Cerebellar cortex (tissue), 1 donor: Measurements from ENCODE around the gene ATP6V1G3.
"Not testable (repeated sequence)": the region's sequence is repeated elsewhere in the genome, so short reads cannot be mapped to it uniquely, and the experiment has no call there.

Source experiments
- DNase-seq: peaks from one replicate; pipeline ENCODE4 v3.0.0-alpha.2; 2015; ENCODE audit warnings: low spot score

ATP6V1G3 gene

GRCh38 chr1:198496216-198497143, 44.0 kb downstream of the ATP6V1G3 start:
- DNase-seq = no peak

GRCh38 chr1:198495631-198496030, 44.8 kb downstream of the ATP6V1G3 start:
- no peak for DNase-seq

- no peak for DNase-seq
These were observed 45.8 kb downstream of the ATP6V1G3 start for GRCh38 chr1:198494658-198495103.

- DNase-seq = no peak
These were observed 46.3 kb downstream of the ATP6V1G3 start for GRCh38 chr1:198494139-198494538.

GRCh38 chr1:198493329-198493728, 47.2 kb downstream of the ATP6V1G3 start:
- DNase-seq = no peak

- no peak for DNase-seq
These were observed 47.6 kb downstream of the ATP6V1G3 start for GRCh38 chr1:198492872-198493271.

- no peak for DNase-seq
These were observed 48.9 kb downstream of the ATP6V1G3 start for GRCh38 chr1:198491596-198491995.

GRCh38 chr1:198491028-198491427, 49.5 kb downstream of the ATP6V1G3 start:
- no peak for DNase-seq

GRCh38 chr1:198490224-198490623, 50.3 kb downstream of the ATP6V1G3 start:
- no peak for DNase-seq

GRCh38 chr1:198486903-198487302, 53.6 kb downstream of the ATP6V1G3 start:
- DNase-seq = no peak

- no peak for DNase-seq
These were observed 56.8 kb downstream of the ATP6V1G3 start for GRCh38 chr1:198483645-198484044.

GRCh38 chr1:198483006-198483405, 57.5 kb downstream of the ATP6V1G3 start:
- no peak for DNase-seq

GRCh38 chr1:198481661-198482060, 58.8 kb downstream of the ATP6V1G3 start:
- DNase-seq = no peak

- DNase-seq = no peak
These were observed 59.6 kb downstream of the ATP6V1G3 start for GRCh38 chr1:198480876-198481275.

- not testable (repeated sequence) for DNase-seq
These were observed 63.1 kb downstream of the ATP6V1G3 start for GRCh38 chr1:198477354-198477753.
